Lower leg skin (tissue), 4 donors: ENCODE results near the gene HECTD4. TPM values are rescaled to one million over a fixed set of nuclear protein-coding genes. Genes with fewer than 3 reads are reported as not detected.
A peak's percentile ranks its signal among the peaks of the same experiment; 100 is the strongest.

Experiments
- DNase-seq, 2 donors: peaks; one replicate each; pipeline ENCODE4 v3.0.0-alpha.2; 2019; ENCODE audit warnings: low spot score in 2 of 2
- H3K4me3 ChIP-seq: fragments of 200-600 bp; sonication (generic); 2 replicates; pipeline ENCODE4 v1.5.1; 2017; ENCODE audit warnings: mild to moderate bottlenecking, low read depth; ENCODE audit not compliant: poor library complexity, severe bottlenecking
- CTCF ChIP-seq, 3 donors: fragments of 450-650 bp; IDR thresholded peaks; one replicate each; pipeline ENCODE4 v1.5.1; 2016; ENCODE audit warnings: antibody characterized with exemption in 3 of 3, mild to moderate bottlenecking in 3 of 3, moderate library complexity in 2 of 3
- POLR2A ChIP-seq, 2 donors: fragments of 450-650 bp; IDR thresholded peaks; one replicate each; pipeline ENCODE4 v1.6.1; 2016 to 2017; ENCODE audit warnings: antibody characterized with exemption in 2 of 2, mild to moderate bottlenecking in 1 of 2, moderate library complexity in 1 of 2
- WGBS, 2 donors: methylation state at CpG; one replicate each; pipeline ENCODE4 v1.1.5; 2018; 5-methylcytosine and 5-hydroxymethylcytosine counted together
- intact Hi-C: fragments of 100-400 bp; cut with DNase I; formaldehyde crosslinking; loops from one replicate; pipeline ENCODE4 v1.15.0; 2023; ENCODE audit warnings: low total_unique reads
- total RNA-seq, 4 donors: library from RNA; depleted of rRNA; stranded (reverse); fragments of >200 nt; gene quantifications; one replicate each; pipeline ENCODE4 v1.1.0, GENCODE V29; 2016

Gene HECTD4
- total RNA-seq, 4 donors from 2014 or later: 33.2 to 70.6 (median 35.5) TPM

- H3K4me3 ChIP-seq: no peak overlapping the region
- TF ChIP-seq CTCF (IDR thresholded peaks at IDR 0.05) (no peak), POLR2A (IDR thresholded peaks at IDR 0.05) (no peak)
- no peak for DNase-seq
- WGBS, 2 donors: 56 to 57% methylated on average over 3 of the region's 3 CpGs
- intact Hi-C loops: no loop called here
These were observed 247.5 kb downstream of the HECTD4 start for GRCh38 chr12:112134731-112135130.

- intact Hi-C loops: no loop called here
- WGBS, 2 donors: 80 to 86% methylated on average over 5 of the region's 5 CpGs
- TF ChIP-seq POLR2A (IDR thresholded peaks at IDR 0.05): no peak
- no peak for TF ChIP-seq CTCF (IDR thresholded peaks at IDR 0.05)
- H3K4me3 ChIP-seq: no peak overlapping the region
- DNase-seq: peak in 1 of 2 donors; percentile 56
These were observed 248.8 kb downstream of the HECTD4 start for GRCh38 chr12:112133418-112133817.

GRCh38 chr12:112131686-112132085 is 250.5 kb downstream of the HECTD4 start:
- 40 to 41% methylated on average over 1 of the region's 1 CpG for WGBS, 2 donors
- no peak overlapping the region for H3K4me3 ChIP-seq
- intact Hi-C loops: no loop called here
- no peak for DNase-seq
- no peak for TF ChIP-seq CTCF (IDR thresholded peaks at IDR 0.05)
- TF ChIP-seq POLR2A (IDR thresholded peaks at IDR 0.05): no peak

- intact Hi-C loops: no loop called here
- no peak for TF ChIP-seq POLR2A (IDR thresholded peaks at IDR 0.05)
- TF ChIP-seq CTCF (IDR thresholded peaks at IDR 0.05): no peak
- H3K4me3 ChIP-seq: no peak overlapping the region
- no peak for DNase-seq
- 4% methylated on average over 2 of the region's 2 CpGs for WGBS, 2 donors
These were observed 251.7 kb downstream of the HECTD4 start for GRCh38 chr12:112130441-112130998.

GRCh38 chr12:112126911-112127310 is 255.3 kb downstream of the HECTD4 start:
- peak in 1 of 2 donors; percentile 28 for DNase-seq
- TF ChIP-seq POLR2A (IDR thresholded peaks at IDR 0.05) (no peak), CTCF (IDR thresholded peaks at IDR 0.05) (no peak)
- no peak overlapping the region for H3K4me3 ChIP-seq
- WGBS, 2 donors: 56% methylated on average over 7 of the region's 7 CpGs
- intact Hi-C loops: no loop called here

- H3K4me3 ChIP-seq: peak overlapping the region; percentile 80
- intact Hi-C loops: no loop called here
- no peak for TF ChIP-seq CTCF (IDR thresholded peaks at IDR 0.05)
- no peak for TF ChIP-seq POLR2A (IDR thresholded peaks at IDR 0.05)
- 2% methylated on average over 24 to 25 of the region's 25 CpGs for WGBS, 2 donors
- DNase-seq: no peak
These were observed 256.2 kb downstream of the HECTD4 start for GRCh38 chr12:112126000-112126438.
